HG03045 (cell line): Measurements from ENCODE around the gene ELL.

ENCODE experiments used
- ATAC-seq: cut with Tn5 transposase; IDR thresholded peaks from one replicate; pipeline ENCODE4 v1.9.1; 2021; ENCODE audit warnings: mild to moderate bottlenecking, moderate library complexity; ENCODE audit not compliant: unreplicated experiment

ELL gene

GRCh38 chr19:18490728-18491127 is 31.1 kb downstream of the ELL start:
- ATAC-seq = no peak

GRCh38 chr19:18489627-18490184 is 32.2 kb downstream of the ELL start:
- ATAC-seq = no peak

DNA sequence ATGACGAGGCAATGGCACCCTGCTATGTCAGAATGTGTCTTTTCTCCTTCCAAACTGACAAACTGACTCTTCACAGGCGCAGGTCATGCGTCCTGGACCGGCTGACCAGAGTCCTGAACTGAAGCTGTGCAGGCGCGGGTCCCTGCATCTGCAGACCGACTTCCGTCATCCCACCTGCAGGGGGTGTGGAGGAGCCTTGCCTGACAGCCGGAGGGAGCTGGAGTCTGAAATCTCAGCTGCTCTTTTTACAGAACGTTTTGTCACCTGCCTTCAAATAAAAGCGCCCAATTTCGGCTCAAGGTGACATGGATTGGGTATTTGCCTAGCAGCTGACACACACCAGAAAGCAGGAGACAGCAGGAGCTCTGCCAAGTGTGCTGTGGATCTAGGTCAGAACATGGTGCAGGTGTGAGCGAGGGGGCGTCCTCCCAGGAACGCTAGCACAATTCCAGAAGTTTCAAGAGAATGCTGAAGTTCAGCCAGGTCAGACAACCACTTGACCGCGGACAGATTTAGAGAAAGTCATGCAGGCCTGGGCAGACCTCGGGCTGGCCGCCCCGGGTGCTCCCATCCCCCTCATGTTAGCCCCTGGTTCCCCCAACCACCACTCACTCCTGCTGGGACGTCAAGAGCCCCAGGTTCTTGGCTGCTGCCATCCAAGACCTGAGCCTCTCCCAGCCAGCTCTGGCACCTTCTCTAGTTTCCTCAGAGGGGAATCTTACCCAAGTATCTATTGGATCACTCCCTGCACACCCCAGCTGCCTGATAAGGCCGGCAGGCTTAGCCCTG is 32.8 kb downstream of the ELL start:
- no peak for ATAC-seq

- ATAC-seq = no peak
These were observed 33.5 kb downstream of the ELL start for GRCh38 chr19:18488403-18488723.

- no peak for ATAC-seq
These were observed 34.1 kb downstream of the ELL start for GRCh38 chr19:18487576-18488402.

- no peak for ATAC-seq
These were observed 35.1 kb downstream of the ELL start for GRCh38 chr19:18486746-18487145.

- ATAC-seq = no peak
These were observed 36.9 kb downstream of the ELL start for GRCh38 chr19:18484992-18485391.

GRCh38 chr19:18483119-18483890 is 38.6 kb downstream of the ELL start:
- no peak for ATAC-seq

DNA sequence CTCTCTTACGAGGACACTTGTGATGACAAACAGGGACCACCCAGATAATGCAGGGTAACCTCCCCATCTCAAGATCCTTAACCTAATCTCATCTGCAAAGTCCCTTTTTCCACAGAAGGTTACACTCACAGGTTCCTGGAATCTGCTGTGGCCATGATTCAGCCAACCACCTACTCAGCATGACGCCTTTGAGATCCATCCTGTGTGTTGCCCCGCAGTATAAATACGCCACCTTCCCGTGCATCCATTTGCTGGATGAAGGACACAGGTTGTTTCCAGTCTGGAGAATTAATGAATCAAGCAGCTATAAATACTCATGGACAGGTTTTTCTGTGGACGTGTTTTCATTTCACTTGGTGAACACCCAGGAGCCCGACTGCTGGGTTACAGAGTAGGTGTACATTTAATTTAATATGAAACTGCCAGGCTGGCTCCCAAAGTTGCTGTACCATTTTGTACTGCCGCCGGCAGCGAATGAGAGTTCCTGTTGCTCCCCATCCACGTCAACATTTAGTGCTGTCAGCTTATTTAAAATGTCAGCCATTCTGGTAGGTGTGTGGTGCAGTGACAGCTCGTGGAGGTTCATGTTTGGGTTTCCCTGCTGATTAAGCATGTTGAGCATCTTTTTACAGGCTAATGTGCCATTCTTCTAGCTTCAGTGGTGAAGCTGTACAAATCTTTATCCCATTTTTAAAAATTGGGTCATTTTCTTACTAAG is 40.2 kb downstream of the ELL start:
- no peak for ATAC-seq

- ATAC-seq = no peak
These were observed 41.7 kb downstream of the ELL start for GRCh38 chr19:18480006-18480691.

DNA sequence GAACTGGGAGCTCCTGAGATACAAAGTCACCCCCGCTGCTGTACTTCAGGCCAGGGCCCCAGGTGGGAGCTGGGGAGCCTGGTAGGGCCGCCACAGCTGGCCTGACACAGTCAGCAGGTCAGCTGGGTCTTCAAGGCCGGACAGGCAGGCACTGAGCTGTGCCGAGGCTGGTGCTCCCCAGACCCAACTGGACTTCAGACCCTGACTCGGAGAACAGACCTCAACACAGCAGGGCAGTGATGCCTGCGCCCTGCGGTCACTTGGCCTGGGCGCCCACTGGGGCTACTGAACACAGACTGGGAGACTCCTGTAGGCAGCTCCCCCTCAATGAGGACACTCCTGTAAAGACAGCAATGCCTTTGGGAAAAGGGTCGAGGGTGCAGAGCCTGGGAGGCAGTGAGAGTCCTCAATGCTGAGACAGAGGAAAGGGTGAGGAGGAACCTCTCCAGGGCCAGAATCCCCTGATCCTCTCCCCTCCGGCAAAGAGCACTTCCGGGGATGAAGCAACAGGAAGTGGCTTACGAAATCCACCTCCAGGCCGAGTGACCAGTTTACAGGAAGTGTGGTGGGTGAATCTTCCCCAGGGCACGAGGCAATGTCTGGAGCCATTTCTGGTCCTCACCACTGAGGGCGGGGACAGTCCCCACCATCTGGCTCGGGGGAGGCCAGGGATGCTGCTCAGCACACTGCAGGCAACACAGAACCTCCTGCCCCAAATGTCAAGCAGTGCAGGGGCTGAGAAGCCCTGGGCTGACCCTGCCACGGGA is 43.1 kb downstream of the ELL start:
- no peak for ATAC-seq

DNA sequence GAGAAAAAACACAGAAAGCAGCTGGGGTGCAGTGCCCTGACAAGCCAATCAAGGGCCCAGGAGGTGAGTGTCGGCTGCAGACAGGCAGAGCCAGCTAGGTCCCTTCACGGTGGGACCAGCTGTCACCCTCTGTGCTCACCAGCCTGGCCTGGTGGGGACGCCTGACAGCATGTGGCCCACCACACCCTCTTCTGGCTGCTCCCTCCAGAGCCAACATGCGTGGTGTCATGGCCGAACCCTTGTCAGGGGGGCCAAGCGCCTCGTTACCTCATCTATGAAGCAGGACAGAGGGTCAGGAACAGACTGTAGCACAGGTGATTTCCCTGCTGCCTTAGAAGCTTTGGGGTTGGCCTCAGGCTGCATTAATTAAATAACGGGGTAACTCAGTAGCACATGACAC is 43.9 kb downstream of the ELL start:
- ATAC-seq = no peak

- ATAC-seq = no peak
These were observed 44.7 kb downstream of the ELL start for GRCh38 chr19:18477042-18477779.

DNA sequence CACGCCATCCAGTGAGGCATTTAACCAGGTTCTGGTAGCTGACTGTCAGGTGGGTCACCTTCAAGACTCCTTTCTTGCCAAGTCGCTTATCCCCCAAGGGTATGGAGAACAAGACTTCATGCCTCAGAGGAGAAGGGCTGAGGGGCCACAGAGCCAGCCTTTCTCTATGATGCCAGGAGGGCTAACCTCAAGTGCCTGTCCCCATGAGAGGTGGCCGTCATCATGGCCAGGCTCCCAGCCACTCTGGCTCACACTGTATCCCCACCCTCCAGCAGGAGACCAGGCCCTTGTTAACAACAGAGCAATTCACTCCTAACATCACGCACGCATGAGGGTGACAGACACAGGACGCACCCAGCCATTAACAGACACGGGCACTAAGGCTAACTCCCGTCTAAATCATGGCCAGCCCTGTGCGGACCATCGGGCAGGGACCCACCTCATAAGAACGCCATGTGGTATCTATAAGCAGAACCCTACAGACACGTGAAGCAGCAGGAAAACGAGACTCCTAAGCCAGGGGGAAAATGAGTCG is 45.3 kb downstream of the ELL start:
- ATAC-seq = no peak

DNA sequence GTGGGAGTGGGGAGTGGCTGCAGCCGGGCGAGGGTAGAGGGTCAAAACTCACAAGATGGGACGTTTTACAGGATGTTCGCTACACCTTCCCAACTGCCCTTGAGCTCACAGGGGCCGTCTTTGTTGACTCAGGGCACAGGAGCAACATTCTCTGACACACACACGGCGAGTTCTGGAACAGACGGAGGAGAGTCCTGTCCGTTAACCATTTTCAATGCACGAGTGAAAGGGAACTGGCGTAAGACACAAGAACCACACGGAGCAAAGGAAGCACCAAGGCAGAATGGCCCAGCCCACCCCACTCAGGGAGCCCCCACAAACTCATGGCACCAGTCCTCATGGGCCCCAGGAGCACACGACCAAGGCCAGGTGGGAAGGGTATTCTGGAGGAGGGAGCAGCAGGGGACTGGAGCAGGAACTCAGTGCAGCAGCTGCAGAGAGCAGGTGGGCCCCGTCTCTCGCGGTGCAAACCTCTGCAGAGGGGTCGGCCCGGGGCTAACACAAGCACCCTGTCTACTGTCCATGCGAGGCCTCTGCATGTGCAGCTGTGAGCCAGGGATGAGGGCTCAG is 46.0 kb downstream of the ELL start:
- no peak for ATAC-seq

DNA sequence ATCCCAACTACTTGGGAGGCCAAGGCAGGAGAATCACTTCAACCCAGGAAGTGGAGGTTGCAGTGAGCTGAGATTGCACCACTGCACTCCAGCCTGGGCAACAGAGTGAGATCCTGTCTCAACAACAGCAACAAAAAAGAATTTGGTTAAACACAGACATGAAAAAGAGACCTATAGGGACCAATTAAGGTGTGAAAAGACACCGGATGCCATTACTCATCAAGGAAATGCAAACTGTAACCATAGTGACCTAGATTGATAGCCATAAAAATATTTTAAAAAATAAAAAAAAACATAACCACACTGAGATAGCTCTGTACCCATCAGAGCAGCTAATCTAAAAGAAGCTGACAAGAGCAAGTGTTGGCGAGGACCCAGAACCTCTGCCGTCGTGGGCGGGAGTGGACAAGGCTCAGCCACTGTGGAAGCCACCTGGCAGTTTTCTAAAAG is 46.8 kb downstream of the ELL start:
- ATAC-seq = no peak

DNA sequence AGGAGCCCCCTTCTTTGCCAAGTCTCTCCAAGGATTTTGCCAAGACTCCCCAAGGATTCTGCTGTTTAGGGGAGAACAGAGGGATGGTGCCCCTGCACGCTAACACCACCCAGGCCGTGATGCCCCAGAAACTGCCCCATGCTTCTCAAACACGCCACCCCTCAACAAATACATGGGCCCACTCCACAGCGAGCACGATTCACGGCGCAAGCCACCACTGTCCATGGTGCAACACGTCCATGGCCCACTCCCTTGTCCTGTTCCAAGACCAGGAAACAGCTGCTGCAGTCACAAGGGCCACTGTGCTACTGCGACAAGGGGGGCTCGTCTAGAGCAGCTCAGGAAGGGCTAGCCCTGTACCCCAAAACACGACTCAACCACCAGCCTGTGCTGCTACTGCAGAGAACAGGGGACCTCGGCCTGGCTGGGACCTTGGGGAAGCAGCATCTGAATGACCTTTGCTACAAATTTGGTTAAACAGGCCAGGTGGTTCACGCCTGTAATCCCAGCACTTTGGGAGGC is 47.4 kb downstream of the ELL start:
- no peak for ATAC-seq

DNA sequence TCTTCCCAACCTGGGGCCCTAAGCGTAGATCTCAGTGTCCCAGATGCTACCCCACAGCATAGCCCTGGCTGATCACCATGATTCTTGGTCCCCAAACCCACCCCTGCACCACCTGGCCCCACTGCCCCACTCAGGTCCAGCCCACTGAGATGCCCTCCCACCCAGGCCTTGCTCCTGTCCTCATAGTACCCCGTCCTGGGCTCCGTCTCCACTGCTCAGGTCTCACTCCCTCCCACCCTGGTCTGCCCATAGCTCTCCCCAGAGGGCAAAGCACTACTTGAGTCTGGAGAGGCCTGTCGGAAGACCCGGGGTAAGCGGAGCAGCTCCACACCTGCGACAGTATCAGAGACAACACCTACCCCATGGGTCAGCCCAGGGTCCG is 48.2 kb downstream of the ELL start:
- no peak for ATAC-seq
